ENCODE measurements around the gene SLC26A11. TPM values are rescaled to one million over a fixed set of nuclear protein-coding genes. Genes with fewer than 3 reads are reported as not detected.

The SLC26A11 gene
- total RNA-seq, 2 experiments from 2014 or later: 4.9 to 7.1 TPM

- ChIA-PET POLR2A (interaction anchor here (1.3 to 1.9 kb wide), 2 partner anchors 12 to 34 kb away, joined by 5 to 8 read pairs; partner anchors contain the start of gene SGSH), CTCF (interaction anchor here (0.9 to 4.7 kb wide), 3 partner anchors 10 to 58 kb away, joined by 3 to 29 read pairs (median 11); no protein-coding TSS in a partner anchor)
Measured at GRCh38 chr17:80253631-80254395, 33.6 kb downstream of the SLC26A11 start.

- POLR2A ChIA-PET: interaction anchor here (0.6 to 1.9 kb wide), 4 partner anchors 9 to 1449 kb away, joined by 3 to 8 read pairs (median 6); partner anchors contain the start of gene SGSH
- CTCF ChIA-PET: interaction anchor here (0.7 to 4.7 kb wide), 4 partner anchors 9 to 153 kb away, joined by 3 to 29 read pairs (median 8); partner anchors contain the start of gene GAA
Measured at GRCh38 chr17:80254396-80255251, 34.4 kb downstream of the SLC26A11 start.

- ChIA-PET CTCF (interaction anchor here (1.8 to 4.7 kb wide), 2 partner anchors 60 to 154 kb away, joined by 3 to 29 read pairs; partner anchors contain the start of gene GAA), POLR2A (interaction anchor here (1.4 to 1.9 kb wide), 2 partner anchors 9 to 36 kb away, joined by 8 read pairs; partner anchors contain the start of gene SGSH)
Measured at GRCh38 chr17:80256034-80256350, 35.8 kb downstream of the SLC26A11 start.

GRCh38 chr17:80257716-80258213 lies 37.5 kb downstream of the SLC26A11 start:
- POLR2A ChIA-PET: interaction anchor here (0.7 kb wide), 1 partner anchor 1256 kb away, joined by 3 read pairs; no protein-coding TSS in a partner anchor
- CTCF ChIA-PET: interaction anchor here (0.9 kb wide), 1 partner anchor 39 kb away, joined by 5 read pairs; no protein-coding TSS in a partner anchor

- ChIA-PET POLR2A (interaction anchor here (0.7 to 1.2 kb wide), 4 partner anchors 13 to 1255 kb away, joined by 3 to 6 read pairs (median 3); no protein-coding TSS in a partner anchor), CTCF (interaction anchor here (0.9 kb wide), 1 partner anchor 40 kb away, joined by 5 read pairs; no protein-coding TSS in a partner anchor)
Measured at GRCh38 chr17:80258296-80258695, 38.1 kb downstream of the SLC26A11 start.

GRCh38 chr17:80259457-80260068 lies 39.3 kb downstream of the SLC26A11 start:
- CTCF ChIA-PET: no interaction called here
- POLR2A ChIA-PET: interaction anchor here (1.1 to 1.3 kb wide), 3 partner anchors 14 to 64 kb away, joined by 3 to 6 read pairs (median 6); no protein-coding TSS in a partner anchor

GRCh38 chr17:80260069-80260535 lies 39.9 kb downstream of the SLC26A11 start:
- ChIA-PET CTCF (no interaction called here), POLR2A (interaction anchor here (1.3 kb wide), 1 partner anchor 41 kb away, joined by 6 read pairs; no protein-coding TSS in a partner anchor)

- ChIA-PET POLR2A (no interaction called here), CTCF (no interaction called here)
Measured at GRCh38 chr17:80260791-80261158, 40.5 kb downstream of the SLC26A11 start, which contains the start of gene RNF213. TSS of gene RNF213 (plus strand) at chr17:80260852. CDS start at chr17:80263682, 2,830 bp downstream.

GRCh38 chr17:80261159-80261894 lies 41.1 kb downstream of the SLC26A11 start:
- ChIA-PET POLR2A (no interaction called here), CTCF (interaction anchor here (1.1 kb wide), 1 partner anchor 26 kb away, joined by 3 read pairs; no protein-coding TSS in a partner anchor)

GRCh38 chr17:80261895-80262279 lies 41.7 kb downstream of the SLC26A11 start:
- ChIA-PET CTCF (interaction anchor here (1.1 to 2.9 kb wide), 2 partner anchors 8 to 25 kb away, joined by 3 to 11 read pairs; no protein-coding TSS in a partner anchor), POLR2A (no interaction called here)

- ChIA-PET POLR2A (no interaction called here), CTCF (interaction anchor here (1.1 to 2.9 kb wide), 2 partner anchors 8 to 25 kb away, joined by 3 to 11 read pairs; no protein-coding TSS in a partner anchor)
Measured at GRCh38 chr17:80262291-80262690, 42.1 kb downstream of the SLC26A11 start.

- ChIA-PET POLR2A (interaction anchor here (0.9 kb wide), 1 partner anchor 43 kb away, joined by 3 read pairs; no protein-coding TSS in a partner anchor), CTCF (interaction anchor here (1.8 to 2.9 kb wide), 2 partner anchors 9 to 161 kb away, joined by 5 to 11 read pairs; partner anchors contain the start of gene GAA)
Measured at GRCh38 chr17:80262775-80263244, 42.6 kb downstream of the SLC26A11 start.

GRCh38 chr17:80263253-80264204 lies 43.3 kb downstream of the SLC26A11 start:
- POLR2A ChIA-PET: interaction anchor here (0.7 to 0.9 kb wide), 4 partner anchors 8 to 45 kb away, joined by 3 read pairs; no protein-coding TSS in a partner anchor
- CTCF ChIA-PET: interaction anchor here (0.8 to 2.9 kb wide), 5 partner anchors 10 to 162 kb away, joined by 3 to 11 read pairs (median 4); partner anchors contain the start of gene GAA

GRCh38 chr17:80264205-80265075 lies 44.2 kb downstream of the SLC26A11 start:
- CTCF ChIA-PET: interaction anchor here (0.8 to 2.9 kb wide), 6 partner anchors 10 to 163 kb away, joined by 3 to 11 read pairs (median 4); partner anchors contain the start of gene GAA
- POLR2A ChIA-PET: interaction anchor here (0.6 to 1.8 kb wide), 10 partner anchors 8 to 121 kb away, joined by 3 to 8 read pairs (median 4); no protein-coding TSS in a partner anchor

Measured in activated CD8-positive, alpha-beta memory T cell treated with anti-CD3 and anti-CD28 coated beads for 36 hours (primary cell).